ENCODE measurements around the gene SORBS2.
"Not testable (repeated sequence)": the region's sequence is repeated elsewhere in the genome, so short reads cannot be mapped to it uniquely, and the experiment has no call there.

SORBS2 gene

DNA sequence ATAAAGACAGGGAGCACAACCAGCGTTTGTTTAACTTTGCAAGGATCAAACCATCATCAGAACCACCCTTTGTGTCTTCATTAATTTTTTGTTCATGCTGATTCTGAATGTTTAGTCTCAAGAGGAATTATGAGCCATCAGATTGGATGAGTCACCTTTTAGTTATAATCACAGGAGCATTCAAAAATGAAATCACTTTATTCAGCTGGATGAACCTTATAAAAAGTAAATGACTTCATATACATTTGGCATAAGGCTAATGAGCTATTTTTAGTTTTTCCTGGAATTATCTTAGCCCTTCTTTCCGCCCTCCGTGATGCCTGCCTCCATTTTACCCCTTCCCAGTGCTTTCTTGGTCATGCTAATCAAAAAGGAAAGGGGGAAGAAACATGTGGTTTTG, 103.6 kb downstream of the SORBS2 start:
- no peak for DNase-seq

DNA sequence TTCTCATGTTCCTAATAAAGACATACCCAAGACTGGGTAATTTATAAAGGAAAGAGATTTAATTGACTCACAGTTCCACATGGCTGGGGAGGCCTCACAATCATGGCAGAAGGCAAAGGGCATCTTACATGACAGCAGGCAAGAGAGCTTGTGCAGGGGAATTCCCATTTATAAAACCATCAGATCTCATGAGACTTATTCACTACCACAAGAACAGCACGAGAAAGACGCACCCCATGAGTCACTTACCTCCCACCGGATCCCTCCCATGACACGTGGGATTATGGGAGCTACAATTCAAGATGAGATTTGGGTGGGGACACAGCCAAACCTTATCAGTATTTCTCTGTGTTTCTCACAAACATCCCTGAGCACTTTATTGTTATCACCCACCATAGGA, 104.4 kb downstream of the SORBS2 start:
- DNase-seq = not testable (repeated sequence)

DNA sequence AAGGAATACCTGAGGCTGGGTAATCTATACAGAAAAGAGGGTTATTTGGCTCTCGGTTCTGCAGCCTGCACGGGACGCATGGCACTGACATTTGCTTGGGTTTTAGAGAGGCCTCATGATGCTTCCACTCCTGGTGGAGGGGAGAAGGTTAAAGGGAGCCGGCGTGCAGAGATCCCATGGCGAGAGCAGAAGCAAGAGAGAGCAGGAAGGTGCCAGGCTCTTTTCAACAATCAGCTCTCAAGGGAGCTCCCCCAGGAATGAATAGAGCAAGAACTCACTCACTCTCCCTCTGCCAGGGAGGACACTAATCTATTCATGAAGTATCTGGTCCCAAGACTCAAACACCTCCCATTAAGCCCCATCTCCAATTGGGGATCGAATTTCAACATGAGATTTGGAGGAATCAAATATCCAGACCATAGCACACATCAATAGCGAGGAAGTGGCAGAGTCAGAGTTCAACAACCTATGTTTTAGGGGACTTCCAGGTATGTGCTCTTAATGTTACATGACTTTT, 109.8 kb downstream of the SORBS2 start:
- DNase-seq = no peak

- no peak for DNase-seq
Observed at GRCh38 chr4:185700630-185701029, 111.4 kb downstream of the SORBS2 start.

- no peak for DNase-seq
Observed at GRCh38 chr4:185700048-185700447, 111.9 kb downstream of the SORBS2 start.

GRCh38 chr4:185697488-185697887, 114.5 kb downstream of the SORBS2 start:
- DNase-seq = no peak

- no peak for DNase-seq
Observed at GRCh38 chr4:185695743-185696142, 116.3 kb downstream of the SORBS2 start.

DNA sequence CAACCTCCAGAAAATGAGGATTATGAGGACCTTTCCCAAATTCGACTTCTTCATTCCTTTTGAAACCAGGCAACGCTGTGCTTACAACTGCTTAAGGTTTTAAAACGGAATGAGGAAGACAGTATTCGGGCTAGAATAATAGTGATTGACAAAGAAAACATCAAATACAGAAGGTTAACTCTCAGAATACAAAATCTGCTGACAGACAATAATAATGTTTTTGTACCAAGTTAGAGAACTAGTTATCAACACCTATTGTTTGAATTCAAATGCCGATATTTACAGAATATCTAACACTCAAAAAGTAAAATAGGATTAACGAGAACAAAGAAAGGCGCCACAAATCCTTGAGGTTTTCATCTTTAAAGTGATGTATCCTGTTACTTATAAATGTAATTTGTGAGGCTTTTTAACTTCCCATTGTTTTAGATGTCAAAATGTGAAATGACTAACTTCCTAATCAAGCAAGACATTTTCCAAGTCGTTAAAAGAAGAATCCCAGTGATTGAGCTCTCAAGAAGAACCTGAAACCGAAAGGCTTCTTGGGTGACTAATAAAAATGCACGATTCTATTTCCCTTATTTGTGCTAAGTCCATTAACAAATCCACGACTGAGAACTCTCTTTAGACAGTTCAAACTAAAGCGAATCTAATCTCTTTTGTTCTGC, 118.3 kb downstream of the SORBS2 start:
- no peak for DNase-seq

- DNase-seq = no peak
Observed at GRCh38 chr4:185689407-185689806, 122.6 kb downstream of the SORBS2 start.

DNA sequence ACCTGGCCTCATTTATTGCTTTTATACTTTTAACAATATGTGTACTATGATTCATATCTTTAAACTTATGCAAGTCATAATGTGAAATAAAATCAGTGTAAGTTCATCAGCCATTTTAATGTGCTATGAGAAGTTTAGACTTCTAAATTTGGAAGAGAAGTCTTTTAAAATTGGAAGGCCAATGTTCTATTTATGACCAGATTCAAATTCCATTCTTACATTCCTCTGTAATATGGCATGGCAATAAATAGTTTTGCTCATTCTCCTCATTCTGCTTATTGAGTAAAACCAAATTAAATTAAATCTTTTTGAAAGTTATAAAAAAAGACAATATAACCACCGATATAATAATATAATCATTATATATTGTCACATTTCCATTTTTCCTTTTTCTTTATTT, 126.2 kb downstream of the SORBS2 start:
- DNase-seq = no peak

DNA sequence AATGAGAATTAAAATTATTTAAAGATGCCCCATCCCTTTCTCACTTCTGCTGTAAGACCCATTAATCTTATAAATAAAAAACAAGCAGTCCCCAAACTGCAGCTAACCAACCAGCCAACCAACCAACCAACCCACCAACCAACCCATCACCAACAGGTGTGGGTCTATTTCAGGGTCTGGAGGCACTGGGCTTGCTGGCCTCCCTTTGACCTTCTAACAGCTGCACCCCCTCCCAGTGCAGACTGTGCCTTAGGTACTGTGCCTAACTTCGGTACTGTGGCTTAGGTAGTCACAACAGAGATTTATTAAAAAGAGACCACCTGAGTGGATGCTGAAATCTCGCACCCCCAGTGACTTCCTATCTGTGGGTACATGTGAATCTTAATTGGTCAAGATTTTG, 128.1 kb downstream of the SORBS2 start:
- DNase-seq = no peak

DNA sequence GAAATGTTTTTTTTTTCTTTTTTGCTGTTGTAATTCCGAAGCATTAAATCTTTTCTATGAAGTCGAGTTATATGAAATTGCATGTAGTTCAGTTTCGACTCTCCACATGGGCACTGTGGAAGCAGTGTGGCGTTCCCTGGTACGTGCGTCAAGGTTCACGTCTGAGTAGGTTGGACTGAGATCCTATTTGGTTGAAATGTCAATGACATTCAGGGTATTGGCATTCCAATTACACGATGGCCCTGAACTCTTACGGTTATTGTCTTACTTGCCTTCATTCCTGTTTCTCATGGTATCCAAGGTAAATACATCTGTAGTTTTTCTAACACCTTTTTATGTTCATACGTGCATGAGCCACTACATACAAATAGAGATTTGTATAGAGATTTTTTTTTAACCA, 128.8 kb downstream of the SORBS2 start:
- no peak for DNase-seq

DNA sequence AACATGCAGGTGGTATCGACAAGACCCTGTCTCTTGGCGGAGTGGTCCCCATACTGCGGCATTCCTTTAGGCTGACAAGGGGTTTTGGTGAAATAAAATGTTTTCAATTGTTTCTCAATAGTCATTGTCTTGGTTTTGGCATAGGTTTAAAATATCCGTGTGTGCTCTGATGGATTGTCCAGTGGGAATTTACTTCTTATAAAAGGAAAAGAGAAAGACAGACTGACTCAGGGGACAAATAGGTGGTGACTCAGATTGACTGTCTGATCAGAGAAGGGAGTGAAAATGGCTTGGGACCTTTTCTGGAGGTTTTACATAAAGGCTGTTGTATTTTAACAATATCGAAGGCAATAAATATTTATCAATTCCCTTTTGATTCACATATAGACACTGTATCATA, 129.8 kb downstream of the SORBS2 start:
- no peak for DNase-seq

GRCh38 chr4:185681604-185682003, 130.4 kb downstream of the SORBS2 start:
- DNase-seq = no peak

- no peak for DNase-seq
Observed at GRCh38 chr4:185680617-185681016, 131.4 kb downstream of the SORBS2 start.

- DNase-seq = no peak
Observed at GRCh38 chr4:185679523-185679922, 132.5 kb downstream of the SORBS2 start.

DNA sequence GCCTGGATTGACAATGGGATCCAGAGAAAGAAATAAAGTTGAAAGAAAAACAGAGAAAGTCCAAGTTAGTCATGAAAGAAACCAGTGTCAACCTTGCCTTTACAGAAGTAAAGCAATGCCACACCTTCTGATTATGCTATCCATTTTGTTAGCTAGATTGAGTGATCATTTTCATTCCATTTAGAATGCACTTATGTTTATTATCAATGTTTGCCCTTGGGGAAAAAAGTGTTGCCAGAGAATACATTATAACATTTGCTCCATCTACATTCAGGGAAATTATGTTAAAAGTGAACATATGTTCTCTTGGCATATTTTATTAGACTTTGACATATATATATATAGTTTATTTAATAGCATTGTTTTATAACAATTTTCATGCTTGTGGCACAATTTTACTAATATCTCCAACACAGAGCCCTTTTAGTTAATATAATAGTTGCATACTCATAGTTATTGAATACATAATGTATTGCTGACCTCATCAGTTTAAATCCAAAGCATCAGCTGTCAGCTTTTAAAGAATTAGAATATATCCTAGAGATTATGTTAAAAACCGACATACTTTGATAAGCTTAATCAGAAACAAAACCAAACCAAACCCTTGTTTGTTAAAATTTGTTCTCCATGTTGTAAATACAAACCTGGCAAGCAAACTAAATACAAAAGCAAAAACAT, 134.2 kb downstream of the SORBS2 start:
- no peak for DNase-seq

DNA sequence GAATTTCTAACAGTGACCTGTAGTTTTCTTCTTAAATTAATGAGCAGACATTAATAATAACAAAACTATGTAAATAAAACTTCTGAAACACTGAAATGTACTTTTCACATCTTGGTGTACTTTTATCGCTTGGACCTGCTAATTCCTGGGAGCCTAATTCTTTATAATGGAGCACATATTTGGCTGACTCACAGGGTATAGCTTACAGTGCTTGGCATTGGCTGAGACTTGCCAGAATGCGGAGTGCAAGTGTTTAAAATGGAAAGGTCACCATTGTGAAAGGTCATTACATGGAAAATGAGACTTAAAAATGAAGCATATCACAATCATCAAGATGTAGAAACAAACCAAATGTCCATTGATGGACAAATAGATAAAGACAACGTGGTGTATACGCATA, 139.4 kb downstream of the SORBS2 start:
- no peak for DNase-seq

DNA sequence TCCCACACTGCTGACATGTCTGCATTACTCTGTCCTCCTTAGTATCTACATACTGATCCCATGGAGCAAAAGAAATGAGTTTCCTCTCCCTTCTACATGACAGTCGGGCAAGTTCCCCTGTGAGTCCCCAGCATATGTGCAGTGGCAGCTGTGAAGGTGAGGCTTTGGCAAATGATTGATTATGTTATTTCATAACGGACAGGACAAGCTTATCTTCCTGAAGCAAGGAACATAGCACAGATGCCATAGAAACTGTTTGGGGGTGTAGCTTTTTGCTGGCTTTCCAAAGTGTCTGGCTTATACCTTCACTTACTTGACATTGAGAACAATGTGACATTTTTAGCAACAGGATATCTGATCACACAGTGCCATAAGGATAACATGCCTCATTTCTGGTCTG, 139.8 kb downstream of the SORBS2 start:
- DNase-seq = no peak

- DNase-seq = no peak
Observed at GRCh38 chr4:185671496-185671895, 140.5 kb downstream of the SORBS2 start.

GRCh38 chr4:185671066-185671465, 140.9 kb downstream of the SORBS2 start:
- no peak for DNase-seq

- DNase-seq = no peak
Observed at GRCh38 chr4:185669288-185669687, 142.7 kb downstream of the SORBS2 start.

- no peak for DNase-seq
Observed at GRCh38 chr4:185666156-185666555, 145.8 kb downstream of the SORBS2 start.

GRCh38 chr4:185665655-185666054, 146.3 kb downstream of the SORBS2 start:
- DNase-seq = no peak

DNA sequence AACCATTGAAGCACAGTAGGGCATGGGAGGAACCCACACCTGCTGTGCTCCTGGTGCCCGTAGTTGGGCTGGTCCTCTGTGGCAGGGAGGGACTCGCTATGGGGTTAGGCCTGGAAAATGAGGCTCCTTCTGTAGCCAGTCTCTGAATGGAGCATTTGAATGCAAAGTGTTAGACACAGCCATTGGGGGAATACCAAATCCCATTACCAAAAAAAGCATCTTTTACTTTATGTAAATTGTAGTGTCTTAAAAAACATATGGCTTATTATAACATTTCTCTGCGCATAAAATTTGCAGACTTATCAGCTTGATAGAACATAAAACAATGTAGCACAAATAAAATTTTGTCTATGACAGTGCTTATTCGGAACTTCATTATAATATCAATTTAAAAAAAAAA, 147.5 kb downstream of the SORBS2 start:
- DNase-seq = no peak

Measured in activated CD4-positive, alpha-beta T cell treated with anti-CD3 and anti-CD28 coated beads, Interleukin-2, amount 50 U/mL, for 1 hour (primary cell).